Stomach (tissue), 9 donors: ENCODE data around the gene RABGAP1L. TPM values are rescaled to one million over a fixed set of nuclear protein-coding genes. Genes with fewer than 3 reads are reported as not detected.
A peak's percentile ranks its signal among the peaks of the same experiment; 100 is the strongest.

Experiments
- DNase-seq, 2 donors: peaks; one replicate each; pipeline versions ENCODE4 v3.0.0 to v3.0.0-alpha.2; 2013 to 2019
- H3K27ac ChIP-seq, 5 donors: fragments of 200-600 bp in 4 of 5; sonication (generic) in 4 of 5; one replicate each; pipeline ENCODE4 v1.5.1; 2013 to 2019; ENCODE audit warnings: mild to moderate bottlenecking in 1 of 5, moderate library complexity in 1 of 5
- H3K27me3 ChIP-seq, 3 donors: fragments of 200-600 bp; sonication (generic); one replicate each; pipeline ENCODE4 v1.5.1; 2017 to 2019; ENCODE audit warnings: mixed run types in 1 of 3
- H3K36me3 ChIP-seq, 4 donors: fragments of 200-600 bp; sonication (generic); 1 replicate in 3 of 4; 2 replicates in 1 of 4; pipeline ENCODE4 v1.5.1; 2016 to 2019
- H3K4me1 ChIP-seq, 4 donors: fragments of 200-600 bp; sonication (generic); one replicate each; pipeline ENCODE4 v1.5.1; 2016 to 2019
- H3K4me3 ChIP-seq, 4 donors: fragments of 200-600 bp; sonication (generic) in 3 of 4; one replicate each; pipeline ENCODE4 v1.5.1; 2016 to 2019; ENCODE audit warnings: mild to moderate bottlenecking in 1 of 4
- H3K9me3 ChIP-seq, 4 donors: fragments of 200-600 bp; sonication (generic); one replicate each; pipeline ENCODE4 v1.5.1; 2016 to 2019
- EP300 ChIP-seq: sonication (generic); formaldehyde crosslinking; IDR thresholded peaks from one replicate; pipeline ENCODE4 v1.6.1; 2017; ENCODE audit warnings: antibody characterized with exemption
- POLR2A ChIP-seq, 4 donors: fragments of 450-650 bp; IDR thresholded peaks; one replicate each; pipeline ENCODE4 v1.6.1; 2016; ENCODE audit warnings: antibody characterized with exemption in 4 of 4, control low read depth in 2 of 4, mild to moderate bottlenecking in 1 of 4, moderate library complexity in 1 of 4
- POLR2AphosphoS5 ChIP-seq, 3 donors: sonication (generic); formaldehyde crosslinking; IDR thresholded peaks; one replicate each; pipeline ENCODE4 v1.6.1; 2016; ENCODE audit warnings: antibody characterized with exemption in 3 of 3
- WGBS, 5 donors: extraction: QIAGEN DNeasy Blood & Tissue Kit in 3 of 5; methylation state at CpG; one replicate each; pipeline versions ENCODE4 v1.1.5 to v1.1.7; 2013 to 2018; 5-methylcytosine and 5-hydroxymethylcytosine counted together
- intact Hi-C: fragments of 100-400 bp; cut with DNase I; formaldehyde crosslinking; loops from one replicate; pipeline ENCODE4 v1.15.1; 2023; ENCODE audit warnings: low total_unique reads
- polyA plus RNA-seq, 3 donors: library from polyadenylated mRNA; stranded (reverse); fragments of 200-250 nt; gene quantifications; one replicate each; pipeline ENCODE4 v1.2.3, GENCODE V29; 2013
- total RNA-seq, 5 donors: library from RNA; depleted of rRNA; stranded (reverse); fragments of >200 nt; gene quantifications; one replicate each; pipeline versions ENCODE4 v1.1.0 to v1.2.3, GENCODE V29; 2014 to 2016
- TF ChIP-seq, protein P1 (sequence below), 7 experiments: fragments of 450-650 bp in 4 of 7; fragments of 200-600 bp in 3 of 7; sonication (generic) in 3 of 7; IDR thresholded peaks; one replicate each; pipeline ENCODE4 v1.5.1; 2016 to 2019; ENCODE audit warnings: antibody characterized with exemption in 7 of 7, control low read depth in 2 of 7, mild to moderate bottlenecking in 1 of 7
- donor health status: healthy with polysubstance abuse.
- donor health status: Bipolar disorder and iron deficiency.
- donor health status: healthy.

RABGAP1L gene
- total and polyA plus RNA-seq, 8 donors, result 14.2 to 238 (median 57.9) TPM

DNA sequence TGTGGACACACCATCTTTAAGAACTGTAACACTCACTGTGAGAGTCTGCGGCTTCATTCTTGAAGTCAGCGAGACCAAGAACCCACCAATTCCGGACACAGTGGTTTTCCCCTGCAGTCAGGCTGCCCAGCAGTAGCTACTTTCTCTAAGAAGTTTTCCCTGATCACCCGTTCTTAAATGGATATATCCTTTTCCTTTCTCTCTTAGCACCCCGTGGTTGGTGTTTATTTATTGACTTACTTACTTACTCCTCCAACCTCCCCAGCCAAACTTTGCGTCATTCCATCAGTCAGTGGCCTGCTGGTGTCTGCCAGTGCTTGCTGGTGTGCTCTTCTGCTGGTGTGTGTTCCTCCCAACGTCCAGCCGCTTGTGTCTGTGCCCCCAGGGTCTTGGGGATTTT is 553.2 kb downstream of the RABGAP1L start:
- Histone ChIP-seq H3K27me3 (no peaks in the 10 kb centered on the region), H3K4me3 (no peak overlapping the region), H3K36me3 (peaks cover 0 to 15% (median 0%) of the 10 kb centered on the region in 4 donors), H3K4me1 (no peaks in the 10 kb centered on the region), H3K9me3 (no peaks in the 10 kb centered on the region), H3K27ac (no peak overlapping the region)
- no peak for DNase-seq
- intact Hi-C loops, result no loop called here
- 92 to 98% (median 93%) methylated on average over 8 of the region's 8 CpGs for WGBS, 5 donors
- TF ChIP-seq EP300 (no peak), POLR2AphosphoS5 (IDR thresholded peaks at IDR 0.05) (no peak), POLR2A (IDR thresholded peaks at IDR 0.05) (no peak)
- TF ChIP-seq, protein P1, sequence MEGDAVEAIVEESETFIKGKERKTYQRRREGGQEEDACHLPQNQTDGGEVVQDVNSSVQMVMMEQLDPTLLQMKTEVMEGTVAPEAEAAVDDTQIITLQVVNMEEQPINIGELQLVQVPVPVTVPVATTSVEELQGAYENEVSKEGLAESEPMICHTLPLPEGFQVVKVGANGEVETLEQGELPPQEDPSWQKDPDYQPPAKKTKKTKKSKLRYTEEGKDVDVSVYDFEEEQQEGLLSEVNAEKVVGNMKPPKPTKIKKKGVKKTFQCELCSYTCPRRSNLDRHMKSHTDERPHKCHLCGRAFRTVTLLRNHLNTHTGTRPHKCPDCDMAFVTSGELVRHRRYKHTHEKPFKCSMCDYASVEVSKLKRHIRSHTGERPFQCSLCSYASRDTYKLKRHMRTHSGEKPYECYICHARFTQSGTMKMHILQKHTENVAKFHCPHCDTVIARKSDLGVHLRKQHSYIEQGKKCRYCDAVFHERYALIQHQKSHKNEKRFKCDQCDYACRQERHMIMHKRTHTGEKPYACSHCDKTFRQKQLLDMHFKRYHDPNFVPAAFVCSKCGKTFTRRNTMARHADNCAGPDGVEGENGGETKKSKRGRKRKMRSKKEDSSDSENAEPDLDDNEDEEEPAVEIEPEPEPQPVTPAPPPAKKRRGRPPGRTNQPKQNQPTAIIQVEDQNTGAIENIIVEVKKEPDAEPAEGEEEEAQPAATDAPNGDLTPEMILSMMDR (IDR thresholded peaks at IDR 0.05), result no peak

DNA sequence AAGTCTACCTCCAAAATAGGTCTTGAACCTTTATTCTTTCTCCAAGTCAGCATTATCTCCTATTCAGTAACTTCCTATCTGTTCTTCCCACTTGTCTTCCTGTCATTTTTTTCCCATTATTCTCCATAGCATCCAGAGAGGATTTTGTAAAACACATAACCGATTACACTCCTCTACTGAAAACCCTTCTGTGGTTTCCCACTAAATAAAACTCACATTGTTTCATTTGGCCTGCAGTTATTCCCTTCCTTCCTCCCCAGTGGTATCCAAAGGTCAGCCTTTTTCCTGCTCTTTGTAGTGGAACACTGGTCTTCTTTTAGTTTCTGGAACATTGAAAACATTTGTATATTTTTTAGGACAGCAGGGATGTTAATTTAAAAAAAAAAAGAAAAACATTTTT is 554.5 kb downstream of the RABGAP1L start:
- intact Hi-C loops, result no loop called here
- H3K27me3 ChIP-seq, result no peaks in the 10 kb centered on the region
- H3K36me3 ChIP-seq, result peaks cover 0 to 7% (median 0%) of the 10 kb centered on the region in 4 donors
- H3K4me3 ChIP-seq, result no peak overlapping the region
- no peak for DNase-seq
- no peak overlapping the region for H3K27ac ChIP-seq
- no peak for TF ChIP-seq EP300
- TF ChIP-seq, protein P1 (IDR thresholded peaks at IDR 0.05), result no peak
- no peak for TF ChIP-seq POLR2AphosphoS5 (IDR thresholded peaks at IDR 0.05)
- TF ChIP-seq POLR2A (IDR thresholded peaks at IDR 0.05), result no peak
- H3K4me1 ChIP-seq, result no peaks in the 10 kb centered on the region
- 75 to 93% (median 83%) methylated on average over 1 of the region's 1 CpG for WGBS, 5 donors
- no peaks in the 10 kb centered on the region for H3K9me3 ChIP-seq

DNA sequence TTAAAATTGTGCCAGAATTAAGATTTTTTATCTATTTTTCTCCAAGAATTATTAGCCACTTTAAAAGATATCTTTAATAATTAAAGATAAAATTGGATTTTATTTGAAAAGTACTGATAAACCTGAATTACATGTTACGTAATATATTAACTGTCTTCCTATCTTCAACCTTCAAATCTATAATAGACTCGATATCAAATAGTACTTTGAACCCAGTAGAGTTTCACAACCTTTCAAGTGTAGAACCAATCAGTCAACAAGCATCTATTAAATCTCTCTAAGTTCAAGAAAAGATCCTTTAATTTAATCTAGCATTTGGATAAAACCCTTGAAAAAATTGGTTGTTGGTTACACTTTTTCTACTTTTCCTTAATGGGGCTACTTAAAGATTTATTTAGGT is 559.9 kb downstream of the RABGAP1L start:
- intact Hi-C loops, result no loop called here
- no peak for TF ChIP-seq EP300
- no peak overlapping the region for H3K4me3 ChIP-seq
- 53 to 72% (median 57%) methylated on average over 2 of the region's 2 CpGs for WGBS, 5 donors
- no peaks in the 10 kb centered on the region for H3K36me3 ChIP-seq
- no peak for DNase-seq
- H3K4me1 ChIP-seq, result no peaks in the 10 kb centered on the region
- H3K9me3 ChIP-seq, result no peaks in the 10 kb centered on the region
- H3K27me3 ChIP-seq, result no peaks in the 10 kb centered on the region
- no peak overlapping the region for H3K27ac ChIP-seq

DNA sequence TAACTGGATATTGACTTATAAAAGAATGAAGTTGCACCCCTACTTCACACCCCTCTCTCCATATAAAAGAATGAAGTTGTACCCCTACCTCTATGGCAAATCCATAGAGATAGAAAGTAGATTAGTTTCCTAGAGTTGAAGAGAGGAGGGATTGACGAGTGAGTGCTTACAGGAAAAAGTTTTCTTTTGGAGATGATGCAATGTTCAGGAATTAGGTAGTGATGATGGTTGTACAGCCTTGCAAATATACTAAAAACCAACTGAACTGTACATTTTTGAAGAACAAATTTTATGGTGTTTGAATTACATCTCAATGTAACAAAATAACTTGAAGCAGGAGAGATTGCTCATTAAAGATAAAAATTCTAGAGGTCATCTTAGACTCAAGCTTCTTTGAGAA is 561.3 kb downstream of the RABGAP1L start:
- Histone ChIP-seq H3K4me1 (no peaks in the 10 kb centered on the region), H3K27me3 (no peaks in the 10 kb centered on the region), H3K36me3 (no peaks in the 10 kb centered on the region), H3K27ac (no peak overlapping the region), H3K4me3 (no peak overlapping the region), H3K9me3 (no peaks in the 10 kb centered on the region)
- intact Hi-C loops, result loop anchor here (10.0 kb wide), 1 partner anchor 456 kb away; no protein-coding TSS in a partner anchor
- no peak for DNase-seq
- TF ChIP-seq, protein P1 (IDR thresholded peaks at IDR 0.05), result no peak
- TF ChIP-seq EP300 (no peak), POLR2AphosphoS5 (IDR thresholded peaks at IDR 0.05) (no peak), POLR2A (IDR thresholded peaks at IDR 0.05) (no peak)
- WGBS, 5 donors, result 88 to 100% (median 97%) methylated on average over 1 of the region's 1 CpG

DNA sequence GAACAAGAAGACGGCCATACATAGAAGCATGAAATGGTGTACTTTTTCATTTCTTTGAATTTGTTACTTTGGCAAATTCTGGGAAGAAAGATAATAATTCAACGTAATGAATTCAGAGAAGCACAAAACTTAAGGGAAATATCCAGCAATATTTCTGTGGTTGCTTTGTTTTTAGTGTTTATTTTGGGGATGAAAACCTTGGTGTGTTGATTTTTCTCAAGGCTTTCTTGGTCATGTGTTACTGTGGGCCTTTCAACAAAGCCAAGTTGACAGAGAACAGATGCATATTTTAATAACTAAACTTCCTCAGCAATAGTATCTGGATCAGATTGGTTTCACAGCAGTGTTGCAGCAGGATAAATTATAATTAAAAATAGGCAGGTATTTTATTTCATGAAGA is 561.9 kb downstream of the RABGAP1L start:
- H3K27me3 ChIP-seq, result no peaks in the 10 kb centered on the region
- intact Hi-C loops, result loop anchor here (10.0 kb wide), 1 partner anchor 456 kb away; no protein-coding TSS in a partner anchor
- H3K9me3 ChIP-seq, result no peaks in the 10 kb centered on the region
- no peak overlapping the region for H3K4me3 ChIP-seq
- H3K27ac ChIP-seq, result no peak overlapping the region
- DNase-seq, result peak in 1 of 2 donors; percentile 9
- no peak for TF ChIP-seq EP300
- TF ChIP-seq, protein P1 (IDR thresholded peaks at IDR 0.05), result no peak
- no peak for TF ChIP-seq POLR2A (IDR thresholded peaks at IDR 0.05)
- no peak for TF ChIP-seq POLR2AphosphoS5 (IDR thresholded peaks at IDR 0.05)
- 60 to 78% (median 70%) methylated on average over 2 of the region's 2 CpGs for WGBS, 5 donors
- no peaks in the 10 kb centered on the region for H3K36me3 ChIP-seq
- no peaks in the 10 kb centered on the region for H3K4me1 ChIP-seq
